ENCODE data around the gene FBLN1. TPM values are rescaled to one million over a fixed set of nuclear protein-coding genes. Genes with fewer than 3 reads are reported as not detected.

FBLN1 gene
- total and polyA plus RNA-seq, 2 of the 8 experiments (the other 6 are each of a cell fraction or from before 2014, with no cell fraction given), result 159 to 168 TPM

DNA sequence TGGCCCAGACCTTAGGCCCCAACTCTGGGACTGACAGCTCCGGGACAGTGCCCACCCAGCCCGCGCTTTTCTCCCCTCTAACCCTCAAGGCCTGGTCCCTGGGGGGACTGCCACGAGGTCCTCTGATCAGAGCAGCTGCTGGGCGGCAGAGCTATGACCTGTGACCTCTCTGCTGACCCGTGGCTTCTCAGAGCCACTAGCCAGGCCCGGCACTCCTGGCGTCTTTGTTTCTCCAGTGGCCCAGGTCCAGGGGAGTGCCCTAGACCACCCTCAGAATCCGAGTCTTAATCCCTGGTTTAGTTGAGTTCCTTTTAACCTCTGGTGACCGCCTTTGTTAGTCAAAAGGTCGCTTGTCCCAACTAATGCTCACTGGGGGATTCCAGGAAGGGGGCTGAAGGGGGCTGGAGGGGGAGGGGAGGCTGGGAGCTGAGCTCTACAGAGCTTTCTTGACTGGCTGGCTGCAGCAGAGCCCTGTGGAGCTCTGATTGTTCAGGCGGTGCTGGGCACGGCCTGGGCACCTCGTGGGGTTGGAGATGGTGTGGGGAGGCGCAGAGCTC is 1.2 kb downstream of the FBLN1 start:
- peaks cover 15 to 37% of the 10 kb centered on the region in 2 experiments for H3K79me2 ChIP-seq (ENCODE audit: control insufficient read depth in 1 of 2, insufficient read depth in 2 of 2, low read length in 2 of 2)
- peaks cover 0 to 2% (median 0%) of the 10 kb centered on the region in 4 experiments; a peak in 2 of 8 replicates for H3K36me3 ChIP-seq (ENCODE audit: control insufficient read depth in 2 of 4, insufficient read depth in 4 of 4, low read length in 3 of 4)
- peak overlapping the region; percentile 98 for H3K18ac ChIP-seq (ENCODE audit: extremely low read depth, low read length)
- peak overlapping the region; percentile 11 for H3K56ac ChIP-seq (replicated peaks; ENCODE audit: insufficient read length, low read depth, low read length)
- peaks cover 3 to 25% (median 16%) of the 10 kb centered on the region in 4 experiments for H3K4me1 ChIP-seq (replicated peaks in 1 of 4; ENCODE audit: control insufficient read depth in 3 of 4, insufficient read depth in 4 of 4, low read length in 3 of 4)
- no peak for FAIRE-seq
- H3K9me3 ChIP-seq (ENCODE audit: insufficient read depth in 2 of 2, low read depth in 1 of 2, low read length in 1 of 2), result no peaks in the 10 kb centered on the region
- peak overlapping the region; percentile 87; the same call in 1 of the 2 replicates for H2BK12ac ChIP-seq (ENCODE audit: low read depth, low read length)
- peak overlapping the region; percentile 72; the same call in 1 of the 2 replicates for H2BK20ac ChIP-seq (ENCODE audit: low read length)
- H4K91ac ChIP-seq (replicated peaks; ENCODE audit: insufficient read length, low read length), result peak overlapping the region; percentile 94
- H2BK5ac ChIP-seq (ENCODE audit: low read depth, low read length), result peak overlapping the region; percentile 91; the same call in 1 of the 2 replicates
- no peak overlapping the region for H3K23ac ChIP-seq (ENCODE audit: insufficient read length)
- H3K4me3 ChIP-seq (ENCODE audit: extremely low read depth in 1 of 4, insufficient read depth in 2 of 4, low read depth in 3 of 4, low read length in 4 of 4), result peak overlapping the region; percentile 72 to 87 (median 74)
- CTCF ChIA-PET (ENCODE audit: partially characterized antibody), result interaction anchor here (0.5 to 3.0 kb wide), 4 partner anchors 11 to 215 kb away, joined by 3 to 11 read pairs (median 4); no protein-coding TSS in a partner anchor
- no peak overlapping the region for H2AFZ ChIP-seq (ENCODE audit: low read length)
- peak overlapping the region; percentile 85 for H3K4ac ChIP-seq (replicated peaks; ENCODE audit: insufficient read length, low read depth, low read length)
- peak overlapping the region; percentile 24 for H2BK120ac ChIP-seq (replicated peaks; ENCODE audit: low read depth, low read length)
- peaks cover 15% of the 10 kb centered on the region for H3K23me2 ChIP-seq (ENCODE audit: low read depth, low read length)
- peaks cover 2 to 11% of the 10 kb centered on the region in 2 experiments for H4K20me1 ChIP-seq (replicated peaks in 1 of 2; ENCODE audit: control insufficient read depth in 1 of 2, insufficient read depth in 2 of 2, low read length in 2 of 2)
- 1% methylated on average over 15 of the region's 15 CpGs; no CpG with 5 or more reads in 1 of the 2 experiments for WGBS, 2 experiments (ENCODE audit: extremely low coverage in 1 of 2, insufficient coverage in 1 of 2, insufficient read length in 1 of 2, insufficient replicate concordance in 2 of 2, low coverage in 1 of 2, low lambda C conversion rate in 2 of 2, missing lambda C conversion rate in 1 of 2)
- peak overlapping the region; percentile 84 for H3K4me2 ChIP-seq (ENCODE audit: insufficient read depth in 1 of 2, low read depth in 2 of 2, low read length in 2 of 2)
- H3K27ac ChIP-seq (ENCODE audit: low read depth, low read length), result peak overlapping the region; percentile 43
- H3K79me1 ChIP-seq (ENCODE audit: low read depth, low read length), result peaks cover 18% of the 10 kb centered on the region
- POLR2A ChIA-PET (ENCODE audit: partially characterized antibody), result interaction anchor here (0.6 to 3.7 kb wide), 11 partner anchors 10 to 213 kb away, joined by 3 to 44 read pairs (median 3); no protein-coding TSS in a partner anchor
- peak overlapping the region; percentile 72; the same call in 1 of the 2 replicates for H2BK15ac ChIP-seq (ENCODE audit: low read length)
- H4K5ac ChIP-seq (ENCODE audit: insufficient read length, low read depth, low read length), result peak overlapping the region; percentile 55
- DNase-seq (ENCODE audit: low read depth in 1 of 2, low spot score in 2 of 2), result peak; percentile 53 to 65
- no peaks in the 10 kb centered on the region for H3K27me3 ChIP-seq (replicated peaks in 1 of 4; ENCODE audit: control insufficient read depth in 3 of 4, extremely low read depth in 1 of 4, insufficient read depth in 3 of 4, low read length in 3 of 4)
- H3K9ac ChIP-seq (replicated peaks in 1 of 4; ENCODE audit: extremely low read depth in 1 of 4, low read depth in 3 of 4, low read length in 3 of 4), result peak overlapping the region in 3 of 4 experiments; percentile 65 to 75 (median 74); a peak in 6 of 7 replicates
- H2AK5ac ChIP-seq (ENCODE audit: low read depth, low read length), result no peak overlapping the region; the same call in 1 of the 2 replicates
- no peak overlapping the region for H3K14ac ChIP-seq (ENCODE audit: insufficient read length)
- peak overlapping the region; percentile 95 for H4K8ac ChIP-seq (ENCODE audit: extremely low read depth, insufficient read depth, low read length)
- TF ChIP-seq JUND (IDR thresholded peaks at IDR 0.05; ENCODE audit: low read length) (no peak), NANOG (IDR thresholded peaks at IDR 0.05; ENCODE audit: insufficient read depth, low read depth, low read length, poor library complexity, severe bottlenecking) (no peak), ATF3 (IDR thresholded peaks at IDR 0.05; ENCODE audit: insufficient read depth, low read depth, low read length) (no peak), GTF2F1 (IDR thresholded peaks at IDR 0.05; ENCODE audit: borderline replicate concordance, low read depth, low read length) (no peak), NRF1 (IDR thresholded peaks at IDR 0.05; ENCODE audit: low read depth, low read length) (no peak), PHF8 (conservative IDR thresholded peaks at IDR 0.05; ENCODE audit: low read depth, low read length) (peak; percentile 29; the same call in 1 of the 2 replicates), JUN (IDR thresholded peaks at IDR 0.05; ENCODE audit: low read depth, low read length) (no peak), GABPA (IDR thresholded peaks at IDR 0.05; ENCODE audit: borderline replicate concordance, insufficient read depth, low read length) (no peak), RNF2 (IDR thresholded peaks at IDR 0.05; ENCODE audit: borderline replicate concordance, low read depth, low read length, missing control alignments, poor library complexity, severe bottlenecking) (no peak), SRF (IDR thresholded peaks at IDR 0.05; ENCODE audit: low read depth, low read length) (no peak), TEAD4 (IDR thresholded peaks at IDR 0.05; ENCODE audit: low read depth, low read length) (no peak)

Data from H1 (cell line).